WI38 (cell line): ENCODE results near the gene CSNK1G1.

ENCODE experiments used
- H3K4me3 ChIP-seq: 2 replicates; pipeline ENCODE4 v1.5.1; 2011; ENCODE audit warnings: low read depth, mild to moderate bottlenecking, control low read depth, low read length
- CTCF ChIP-seq: IDR thresholded peaks from 2 replicates; pipeline ENCODE4 v1.5.1; 2012; ENCODE audit warnings: low read depth, mild to moderate bottlenecking, control low read depth, low read length

Gene CSNK1G1

GRCh38 chr15:64161688-64162477 lies 194.1 kb downstream of the CSNK1G1 start:
- H3K4me3 ChIP-seq = peak overlapping the region; percentile 82
- no peak for TF ChIP-seq CTCF

GRCh38 chr15:64158363-64159134 lies 197.4 kb downstream of the CSNK1G1 start:
- H3K4me3 ChIP-seq = no peak overlapping the region
- no peak for TF ChIP-seq CTCF

- H3K4me3 ChIP-seq = no peak overlapping the region
- no peak for TF ChIP-seq CTCF
These were observed 198.3 kb downstream of the CSNK1G1 start for GRCh38 chr15:64157599-64158125.

- H3K4me3 ChIP-seq = no peak overlapping the region
- TF ChIP-seq CTCF = no peak
These were observed 199.2 kb downstream of the CSNK1G1 start for GRCh38 chr15:64156652-64157331.

- no peak overlapping the region for H3K4me3 ChIP-seq
- no peak for TF ChIP-seq CTCF
These were observed 199.9 kb downstream of the CSNK1G1 start for GRCh38 chr15:64155802-64156651.

- H3K4me3 ChIP-seq = no peak overlapping the region
- peak; percentile 95 for TF ChIP-seq CTCF
These were observed 202.2 kb downstream of the CSNK1G1 start for GRCh38 chr15:64153480-64154367.
